ENCODE results near the gene TRERF1. TPM values are rescaled to one million over a fixed set of nuclear protein-coding genes. Genes with fewer than 3 reads are reported as not detected.

TRERF1 gene
- polyA plus RNA-seq, 1 donor (not counting 4 experiments of a cell fraction or from before 2014, with no cell fraction given), result 4.8 TPM

DNA sequence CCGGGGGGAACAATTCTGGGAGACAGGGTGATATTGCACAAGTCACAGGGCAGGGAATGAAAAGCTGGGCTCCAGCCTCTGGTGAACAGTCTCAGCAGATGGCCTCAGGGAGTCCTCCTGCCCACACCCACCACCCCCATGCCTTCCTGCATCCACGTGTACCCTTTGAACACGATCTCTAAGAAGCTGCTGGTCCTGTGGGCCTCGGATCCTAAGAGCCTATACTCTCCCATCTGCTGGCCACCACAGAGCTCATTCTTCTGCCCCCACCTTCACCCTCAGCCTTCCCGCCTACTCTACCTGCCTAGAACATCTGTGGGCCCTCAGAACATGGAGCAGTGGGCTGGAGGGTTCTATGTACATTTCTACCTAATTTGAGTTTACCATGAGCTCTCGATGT lies 60.3 kb downstream of the TRERF1 start:
- dilution Hi-C loops (cut with MboI; ENCODE audit: extremely low pct_ligation_motif_present, low sequenced_read_pairs), result no loop called here
- H3K9me3 ChIP-seq (ENCODE audit: control insufficient read depth, low read depth, low read length), result no peaks in the 10 kb centered on the region
- no peak overlapping the region for H3K4me2 ChIP-seq (ENCODE audit: control insufficient read depth, extremely low read depth, insufficient read depth, low read depth, low read length)
- H3K79me2 ChIP-seq (ENCODE audit: control insufficient read depth, insufficient read depth, low read length), result peaks cover 33% of the 10 kb centered on the region
- no peak for TF ChIP-seq EZH2 (IDR thresholded peaks at IDR 0.05; ENCODE audit: low read length)
- TF ChIP-seq, protein P1, sequence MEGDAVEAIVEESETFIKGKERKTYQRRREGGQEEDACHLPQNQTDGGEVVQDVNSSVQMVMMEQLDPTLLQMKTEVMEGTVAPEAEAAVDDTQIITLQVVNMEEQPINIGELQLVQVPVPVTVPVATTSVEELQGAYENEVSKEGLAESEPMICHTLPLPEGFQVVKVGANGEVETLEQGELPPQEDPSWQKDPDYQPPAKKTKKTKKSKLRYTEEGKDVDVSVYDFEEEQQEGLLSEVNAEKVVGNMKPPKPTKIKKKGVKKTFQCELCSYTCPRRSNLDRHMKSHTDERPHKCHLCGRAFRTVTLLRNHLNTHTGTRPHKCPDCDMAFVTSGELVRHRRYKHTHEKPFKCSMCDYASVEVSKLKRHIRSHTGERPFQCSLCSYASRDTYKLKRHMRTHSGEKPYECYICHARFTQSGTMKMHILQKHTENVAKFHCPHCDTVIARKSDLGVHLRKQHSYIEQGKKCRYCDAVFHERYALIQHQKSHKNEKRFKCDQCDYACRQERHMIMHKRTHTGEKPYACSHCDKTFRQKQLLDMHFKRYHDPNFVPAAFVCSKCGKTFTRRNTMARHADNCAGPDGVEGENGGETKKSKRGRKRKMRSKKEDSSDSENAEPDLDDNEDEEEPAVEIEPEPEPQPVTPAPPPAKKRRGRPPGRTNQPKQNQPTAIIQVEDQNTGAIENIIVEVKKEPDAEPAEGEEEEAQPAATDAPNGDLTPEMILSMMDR (optimal IDR thresholded peaks at IDR 0.05 in 1 of 3, IDR thresholded peaks at IDR 0.05 in 1 of 3, conservative IDR thresholded peaks at IDR 0.05 in 1 of 3; ENCODE audit: extremely low read depth in 1 of 3, insufficient read depth in 2 of 3, low read length in 3 of 3), result no peak
- no peak overlapping the region for H3K4me3 ChIP-seq (ENCODE audit: control insufficient read depth in 2 of 3, extremely low read depth in 1 of 3, insufficient read depth in 2 of 3, low read depth in 1 of 3, low read length in 3 of 3)
- H3K4me1 ChIP-seq (ENCODE audit: control insufficient read depth, extremely low read depth, insufficient read depth, low read length), result no peaks in the 10 kb centered on the region
- H3K27ac ChIP-seq (ENCODE audit: control insufficient read depth, insufficient read depth, low read length), result no peak overlapping the region
- no peaks in the 10 kb centered on the region for H3K9me1 ChIP-seq (ENCODE audit: control insufficient read depth, extremely low read depth, insufficient read depth, low read length)
- peaks cover 0 to 2% of the 10 kb centered on the region in 2 experiments for H3K36me3 ChIP-seq (ENCODE audit: control insufficient read depth in 2 of 2, extremely low read depth in 1 of 2, insufficient read depth in 2 of 2, low read length in 2 of 2)
- H4K20me1 ChIP-seq (ENCODE audit: control insufficient read depth, extremely low read depth, insufficient read depth, low read length), result no peaks in the 10 kb centered on the region
- FAIRE-seq (no peak), DNase-seq (ENCODE audit: low read depth, low spot score) (no peak)
- H2AFZ ChIP-seq (ENCODE audit: control insufficient read depth, low read length), result no peak overlapping the region
- H3K27me3 ChIP-seq (ENCODE audit: control insufficient read depth, extremely low read depth, insufficient read depth, low read length), result no peaks in the 10 kb centered on the region
- H3K9ac ChIP-seq (ENCODE audit: control insufficient read depth, extremely low read depth, insufficient read depth, low read length), result no peak overlapping the region

DNA sequence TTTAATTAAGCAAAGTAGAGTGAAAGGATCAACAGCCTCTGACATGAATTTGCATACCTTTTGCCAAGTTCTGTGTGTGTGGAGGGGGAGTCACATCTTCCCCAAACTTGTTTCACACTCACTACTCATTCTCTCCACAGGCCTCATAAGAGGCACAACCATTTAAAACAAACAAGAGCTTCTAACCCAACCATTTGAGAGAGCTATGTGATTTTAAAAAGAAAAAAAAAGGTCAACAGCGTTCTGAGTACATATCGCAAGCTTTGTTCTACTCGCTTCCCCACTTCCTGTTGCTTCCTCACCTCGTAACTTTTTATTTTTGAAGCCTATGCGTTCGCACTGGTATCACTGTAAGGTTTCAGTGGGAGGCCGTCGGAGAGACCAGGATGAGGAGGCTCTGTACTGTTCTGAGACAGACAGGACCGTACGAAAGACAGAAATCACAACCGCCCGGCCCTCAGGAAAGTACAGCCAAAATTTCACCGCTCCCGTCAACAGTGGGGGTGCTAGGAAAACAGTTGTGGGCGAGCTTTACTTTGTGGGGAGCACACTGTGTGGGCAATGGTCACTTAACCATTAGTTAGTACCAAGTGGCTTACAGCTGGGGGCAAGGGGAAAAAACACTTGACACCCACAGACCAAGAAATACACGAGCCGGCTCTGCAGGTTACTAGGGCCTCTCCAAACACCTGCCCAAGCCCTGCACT lies 61.3 kb downstream of the TRERF1 start:
- Histone ChIP-seq H3K4me2 (ENCODE audit: control insufficient read depth, extremely low read depth, insufficient read depth, low read depth, low read length) (no peak overlapping the region), H2AFZ (ENCODE audit: control insufficient read depth, low read length) (no peak overlapping the region), H3K9me1 (ENCODE audit: control insufficient read depth, extremely low read depth, insufficient read depth, low read length) (no peaks in the 10 kb centered on the region), H3K4me3 (ENCODE audit: control insufficient read depth in 2 of 3, extremely low read depth in 1 of 3, insufficient read depth in 2 of 3, low read depth in 1 of 3, low read length in 3 of 3) (no peak overlapping the region), H3K4me1 (ENCODE audit: control insufficient read depth, extremely low read depth, insufficient read depth, low read length) (no peaks in the 10 kb centered on the region), H3K36me3 (ENCODE audit: control insufficient read depth in 2 of 2, extremely low read depth in 1 of 2, insufficient read depth in 2 of 2, low read length in 2 of 2) (peaks cover 0 to 2% of the 10 kb centered on the region in 2 experiments), H3K9me3 (ENCODE audit: control insufficient read depth, low read depth, low read length) (no peaks in the 10 kb centered on the region), H3K9ac (ENCODE audit: control insufficient read depth, extremely low read depth, insufficient read depth, low read length) (no peak overlapping the region), H4K20me1 (ENCODE audit: control insufficient read depth, extremely low read depth, insufficient read depth, low read length) (no peaks in the 10 kb centered on the region), H3K27me3 (ENCODE audit: control insufficient read depth, extremely low read depth, insufficient read depth, low read length) (no peaks in the 10 kb centered on the region), H3K79me2 (ENCODE audit: control insufficient read depth, insufficient read depth, low read length) (peaks cover 30% of the 10 kb centered on the region), H3K27ac (ENCODE audit: control insufficient read depth, insufficient read depth, low read length) (no peak overlapping the region)
- FAIRE-seq, result no peak
- TF ChIP-seq, protein P1 (optimal IDR thresholded peaks at IDR 0.05 in 1 of 3, IDR thresholded peaks at IDR 0.05 in 1 of 3, conservative IDR thresholded peaks at IDR 0.05 in 1 of 3; ENCODE audit: extremely low read depth in 1 of 3, insufficient read depth in 2 of 3, low read length in 3 of 3), result no peak
- TF ChIP-seq EZH2 (IDR thresholded peaks at IDR 0.05; ENCODE audit: low read length), result no peak
- no peak for DNase-seq (ENCODE audit: low read depth, low spot score)
- dilution Hi-C loops (cut with MboI; ENCODE audit: extremely low pct_ligation_motif_present, low sequenced_read_pairs), result no loop called here

Data from keratinocyte (primary cell).